BE2C (cell line): ENCODE results near the gene COA6.
"Not testable (repeated sequence)": the region's sequence is repeated elsewhere in the genome, so short reads cannot be mapped to it uniquely, and the experiment has no call there.

Experiments
- DNase-seq: peaks from one replicate; pipeline ENCODE4 v3.0.0-alpha.2; 2020
- H3K27me3 ChIP-seq: fragments of 250-450 bp; sonication (Bioruptor Pico); 2 replicates; pipeline ENCODE4 v1.5.1; 2020; ENCODE audit warnings: mild to moderate bottlenecking
- H3K36me3 ChIP-seq: fragments of 250-450 bp; sonication (Bioruptor Pico); 2 replicates; pipeline ENCODE4 v1.5.1; 2020; ENCODE audit warnings: mild to moderate bottlenecking
- H3K4me1 ChIP-seq: fragments of 250-450 bp; sonication (Bioruptor Pico); 2 replicates; pipeline ENCODE4 v1.5.1; 2020
- H3K4me3 ChIP-seq: 2 replicates; pipeline ENCODE4 v1.5.1; 2011; ENCODE audit warnings: low read depth, low read length
- H3K9me3 ChIP-seq: fragments of 250-450 bp; sonication (Bioruptor Pico); 2 replicates; pipeline ENCODE4 v1.5.1; 2020
- CTCF ChIP-seq: IDR thresholded peaks from 2 replicates; pipeline ENCODE4 v1.5.1; 2012; ENCODE audit warnings: mild to moderate bottlenecking, low read depth, low read length

COA6 gene

GRCh38 chr1:234373959-234374254 is 651 bp downstream of the COA6 start:
- Histone ChIP-seq H3K9me3 (no peaks in the 10 kb centered on the region), H3K27me3 (no peaks in the 10 kb centered on the region), H3K36me3 (peaks cover 40% of the 10 kb centered on the region), H3K4me1 (no peaks in the 10 kb centered on the region; the same call in 1 of the 2 replicates), H3K4me3 (peak overlapping the region; percentile 99)
- TF ChIP-seq CTCF: no peak
- no peak for DNase-seq

GRCh38 chr1:234375672-234376071 is 2.4 kb downstream of the COA6 start:
- Histone ChIP-seq H3K9me3 (no peaks in the 10 kb centered on the region), H3K27me3 (no peaks in the 10 kb centered on the region), H3K36me3 (peaks cover 47% of the 10 kb centered on the region), H3K4me1 (no peaks in the 10 kb centered on the region; the same call in 1 of the 2 replicates), H3K4me3 (no peak overlapping the region)
- DNase-seq: no peak
- TF ChIP-seq CTCF: no peak

- H3K4me1 ChIP-seq, H3K4me3 ChIP-seq, H3K9me3 ChIP-seq, DNase-seq, H3K27me3 ChIP-seq: not testable (repeated sequence)
- peaks cover 56% of the 10 kb centered on the region for H3K36me3 ChIP-seq
Observed at GRCh38 chr1:234379591-234380109, 6.4 kb downstream of the COA6 start.

DNA sequence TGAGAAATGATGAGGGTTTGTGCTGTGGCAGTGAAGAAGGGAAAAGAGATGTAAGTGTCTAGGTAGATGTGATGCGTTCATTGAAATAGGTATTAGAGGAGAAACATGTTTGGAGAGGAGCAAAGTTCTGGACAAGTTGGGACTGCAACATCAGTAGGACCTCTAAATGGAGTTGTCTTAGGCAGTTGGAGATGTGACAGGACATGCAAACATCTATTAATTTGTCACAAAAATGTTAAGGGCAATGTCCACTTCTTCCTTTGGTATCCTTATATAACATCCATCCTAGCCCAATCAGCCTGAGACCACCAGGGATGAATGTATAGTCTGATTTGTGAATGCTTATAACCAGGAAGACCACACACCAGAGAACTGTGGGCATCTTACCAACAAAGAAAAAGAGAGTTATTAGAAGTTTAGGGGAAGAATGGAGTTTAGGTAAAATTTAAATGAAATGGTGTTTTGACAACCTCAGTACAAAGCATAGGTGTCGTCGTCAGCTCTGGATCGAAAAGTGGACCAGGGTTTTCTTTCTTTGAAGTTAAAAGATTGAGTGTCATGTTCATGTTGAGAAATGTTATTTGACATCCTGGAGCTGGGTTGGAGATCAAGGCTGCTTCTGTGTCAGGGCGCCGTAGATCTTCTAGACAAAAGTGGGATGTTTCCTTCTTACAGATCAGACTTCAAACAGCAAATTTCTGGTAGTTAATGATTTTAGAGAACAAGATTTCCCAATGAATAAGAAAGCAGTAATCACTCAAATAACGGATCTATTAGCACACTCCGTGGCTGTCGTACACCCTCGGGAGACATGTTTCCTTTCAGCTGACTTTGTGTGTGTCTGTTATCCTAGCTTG is 8.7 kb downstream of the COA6 start:
- no peaks in the 10 kb centered on the region for H3K9me3 ChIP-seq

DNA sequence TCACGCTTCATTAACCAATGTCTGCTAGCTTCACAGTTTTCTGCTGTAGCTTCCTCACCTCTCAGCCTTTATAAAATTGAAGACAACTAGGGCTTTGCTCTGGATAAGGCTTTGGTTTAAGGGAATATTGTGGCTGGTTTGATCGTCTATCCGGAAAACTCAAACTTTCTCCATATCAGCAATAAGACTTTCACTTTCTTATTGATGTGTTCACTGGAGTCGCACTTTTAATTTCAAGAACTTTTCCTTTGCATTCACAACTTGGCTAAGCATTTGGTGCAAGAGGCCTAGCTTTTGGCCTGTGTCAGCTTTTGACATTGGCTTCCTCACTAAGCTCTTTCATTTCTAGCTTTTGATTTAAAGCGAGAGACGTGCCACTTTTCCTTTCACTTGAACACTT is 12.9 kb downstream of the COA6 start:
- Histone ChIP-seq H3K4me1 (no peaks in the 10 kb centered on the region), H3K36me3 (peaks cover 17% of the 10 kb centered on the region), H3K27me3 (no peaks in the 10 kb centered on the region), H3K4me3 (no peak overlapping the region), H3K9me3 (no peaks in the 10 kb centered on the region)
- no peak for DNase-seq
- no peak for TF ChIP-seq CTCF

More for the DNA sequence above, 8.7 kb downstream of the COA6 start:
- no peak for TF ChIP-seq CTCF
- no peak for DNase-seq
- peaks cover 41% of the 10 kb centered on the region for H3K36me3 ChIP-seq
- no peaks in the 10 kb centered on the region for H3K27me3 ChIP-seq
- H3K4me3 ChIP-seq: no peak overlapping the region
- no peaks in the 10 kb centered on the region for H3K4me1 ChIP-seq

- H3K36me3 ChIP-seq: peaks cover 18% of the 10 kb centered on the region
- TF ChIP-seq CTCF: no peak
- H3K4me1 ChIP-seq: no peaks in the 10 kb centered on the region
Observed at GRCh38 chr1:234388094-234388493, 14.8 kb downstream of the COA6 start.

More at GRCh38 chr1:234388094-234388493, 14.8 kb downstream of the COA6 start:
- no peak for DNase-seq
- no peaks in the 10 kb centered on the region for H3K27me3 ChIP-seq
- no peak overlapping the region for H3K4me3 ChIP-seq
- H3K9me3 ChIP-seq: no peaks in the 10 kb centered on the region
